ENCODE data around the gene PLA2G2E.
"Not testable (repeated sequence)": the region's sequence is repeated elsewhere in the genome, so short reads cannot be mapped to it uniquely, and the experiment has no call there.

PLA2G2E gene

GRCh38 chr1:19934336-19934735 is 10.9 kb upstream of the PLA2G2E start:
- H3K27ac ChIP-seq = no peak overlapping the region
- H3K4me3 ChIP-seq = no peak overlapping the region

- H3K4me3 ChIP-seq = no peak overlapping the region
- no peak overlapping the region for H3K27ac ChIP-seq
Measured at GRCh38 chr1:19932866-19933265, 9.4 kb upstream of the PLA2G2E start.

- not testable (repeated sequence) for H3K4me3 ChIP-seq, H3K27ac ChIP-seq
Measured at GRCh38 chr1:19927130-19927421, 3.7 kb upstream of the PLA2G2E start.

- Histone ChIP-seq H3K27ac (no peak overlapping the region), H3K4me3 (no peak overlapping the region)
Measured at GRCh38 chr1:19926296-19927129, 3.1 kb upstream of the PLA2G2E start.

GRCh38 chr1:19925342-19926070 is 2.1 kb upstream of the PLA2G2E start:
- H3K4me3 ChIP-seq = no peak overlapping the region
- H3K27ac ChIP-seq = no peak overlapping the region

- H3K27ac ChIP-seq = no peak overlapping the region
- H3K4me3 ChIP-seq = no peak overlapping the region
Measured at GRCh38 chr1:19923953-19924346, 533 bp upstream of the PLA2G2E start.

GRCh38 chr1:19922015-19922688 is 1.3 kb downstream of the PLA2G2E start:
- H3K4me3 ChIP-seq = no peak overlapping the region
- no peak overlapping the region for H3K27ac ChIP-seq

GRCh38 chr1:19921310-19921709 is 2.1 kb downstream of the PLA2G2E start:
- Histone ChIP-seq H3K27ac (no peak overlapping the region), H3K4me3 (no peak overlapping the region)

GRCh38 chr1:19920132-19920710 is 3.2 kb downstream of the PLA2G2E start:
- Histone ChIP-seq H3K4me3 (no peak overlapping the region), H3K27ac (no peak overlapping the region)

GRCh38 chr1:19918057-19918456 is 5.4 kb downstream of the PLA2G2E start:
- H3K4me3 ChIP-seq = no peak overlapping the region
- no peak overlapping the region for H3K27ac ChIP-seq

- Histone ChIP-seq H3K4me3 (no peak overlapping the region), H3K27ac (no peak overlapping the region)
Measured at GRCh38 chr1:19910650-19911049, 12.8 kb downstream of the PLA2G2E start.

- H3K27ac ChIP-seq = no peak overlapping the region
- H3K4me3 ChIP-seq = no peak overlapping the region
Measured at GRCh38 chr1:19909971-19910370, 13.4 kb downstream of the PLA2G2E start.

- Histone ChIP-seq H3K4me3 (no peak overlapping the region), H3K27ac (no peak overlapping the region)
Measured at GRCh38 chr1:19909392-19909791, 14.0 kb downstream of the PLA2G2E start.

GRCh38 chr1:19907456-19907855 is 16.0 kb downstream of the PLA2G2E start:
- Histone ChIP-seq H3K27ac (no peak overlapping the region), H3K4me3 (no peak overlapping the region)

GRCh38 chr1:19903621-19904020 is 19.8 kb downstream of the PLA2G2E start:
- Histone ChIP-seq H3K27ac (no peak overlapping the region), H3K4me3 (no peak overlapping the region)

- Histone ChIP-seq H3K27ac (no peak overlapping the region), H3K4me3 (no peak overlapping the region)
Measured at GRCh38 chr1:19901653-19902052, 21.8 kb downstream of the PLA2G2E start.

GRCh38 chr1:19894218-19894617 is 29.2 kb downstream of the PLA2G2E start:
- Histone ChIP-seq H3K27ac (no peak overlapping the region), H3K4me3 (no peak overlapping the region)

- no peak overlapping the region for H3K27ac ChIP-seq
- no peak overlapping the region for H3K4me3 ChIP-seq
Measured at GRCh38 chr1:19893687-19894086, 29.7 kb downstream of the PLA2G2E start.

GRCh38 chr1:19892628-19893168 is 30.7 kb downstream of the PLA2G2E start:
- H3K4me3 ChIP-seq = no peak overlapping the region
- peak overlapping the region in 1 of 21 experiments; percentile 13 for H3K27ac ChIP-seq

GRCh38 chr1:19892129-19892528 is 31.3 kb downstream of the PLA2G2E start:
- Histone ChIP-seq H3K27ac (no peak overlapping the region), H3K4me3 (no peak overlapping the region)

All from skin epidermis (tissue), 12 donors.